HL-60 (cell line): Measurements from ENCODE around the gene GFOD1.

Experiments used
- DNase-seq, 2 experiments: peaks; one replicate each; pipeline ENCODE4 v3.0.0-alpha.2; 2010 to 2020; ENCODE audit warnings: low read depth in 1 of 2, low spot score in 1 of 2
- H3K27ac ChIP-seq: fragments of 250-450 bp; sonication (Bioruptor Pico); replicated peaks from 2 replicates; pipeline ENCODE4 v1.5.1; 2020; ENCODE audit warnings: mild to moderate bottlenecking, moderate library complexity
- H3K27me3 ChIP-seq: fragments of 250-450 bp; sonication (Bioruptor Pico); 2 replicates; pipeline ENCODE4 v1.5.1; 2021; ENCODE audit warnings: mild to moderate bottlenecking, moderate library complexity; ENCODE audit not compliant: insufficient read depth, poor library complexity, severe bottlenecking
- H3K4me3 ChIP-seq: replicated peaks from 2 replicates; pipeline ENCODE4 v1.5.1; 2011; ENCODE audit warnings: mild to moderate bottlenecking, control low read depth, low read length; ENCODE audit not compliant: insufficient read depth
- GABPA ChIP-seq: IDR thresholded peaks from 2 replicates; pipeline ENCODE4 v1.6.1; 2012; ENCODE audit warnings: low read depth
- POLR2AphosphoS5 ChIP-seq: IDR thresholded peaks from 2 replicates; pipeline ENCODE4 v1.6.1; 2012; ENCODE audit warnings: low read depth
- REST ChIP-seq: IDR thresholded peaks from 2 replicates; pipeline ENCODE4 v1.6.1; 2012; ENCODE audit warnings: low read depth; ENCODE audit not compliant: insufficient replicate concordance
- SPI1 ChIP-seq: IDR thresholded peaks from 2 replicates; pipeline ENCODE4 v1.6.1; 2012; ENCODE audit warnings: low read depth, mild to moderate bottlenecking, borderline replicate concordance
- TF ChIP-seq, protein P1 (sequence below): IDR thresholded peaks from one replicate; pipeline ENCODE4 v1.5.1; 2011; ENCODE audit warnings: low read length, control low read depth, inconsistent platforms; ENCODE audit not compliant: insufficient read depth

The GFOD1 gene

GRCh38 chr6:13359287-13359686 is 128.1 kb downstream of the GFOD1 start:
- Histone ChIP-seq H3K27ac (no peak overlapping the region), H3K4me3 (no peak overlapping the region), H3K27me3 (no peaks in the 10 kb centered on the region)
- no peak for DNase-seq
- TF ChIP-seq SPI1: no peak
- TF ChIP-seq, protein P1, sequence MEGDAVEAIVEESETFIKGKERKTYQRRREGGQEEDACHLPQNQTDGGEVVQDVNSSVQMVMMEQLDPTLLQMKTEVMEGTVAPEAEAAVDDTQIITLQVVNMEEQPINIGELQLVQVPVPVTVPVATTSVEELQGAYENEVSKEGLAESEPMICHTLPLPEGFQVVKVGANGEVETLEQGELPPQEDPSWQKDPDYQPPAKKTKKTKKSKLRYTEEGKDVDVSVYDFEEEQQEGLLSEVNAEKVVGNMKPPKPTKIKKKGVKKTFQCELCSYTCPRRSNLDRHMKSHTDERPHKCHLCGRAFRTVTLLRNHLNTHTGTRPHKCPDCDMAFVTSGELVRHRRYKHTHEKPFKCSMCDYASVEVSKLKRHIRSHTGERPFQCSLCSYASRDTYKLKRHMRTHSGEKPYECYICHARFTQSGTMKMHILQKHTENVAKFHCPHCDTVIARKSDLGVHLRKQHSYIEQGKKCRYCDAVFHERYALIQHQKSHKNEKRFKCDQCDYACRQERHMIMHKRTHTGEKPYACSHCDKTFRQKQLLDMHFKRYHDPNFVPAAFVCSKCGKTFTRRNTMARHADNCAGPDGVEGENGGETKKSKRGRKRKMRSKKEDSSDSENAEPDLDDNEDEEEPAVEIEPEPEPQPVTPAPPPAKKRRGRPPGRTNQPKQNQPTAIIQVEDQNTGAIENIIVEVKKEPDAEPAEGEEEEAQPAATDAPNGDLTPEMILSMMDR: no peak
- no peak for TF ChIP-seq REST

DNA sequence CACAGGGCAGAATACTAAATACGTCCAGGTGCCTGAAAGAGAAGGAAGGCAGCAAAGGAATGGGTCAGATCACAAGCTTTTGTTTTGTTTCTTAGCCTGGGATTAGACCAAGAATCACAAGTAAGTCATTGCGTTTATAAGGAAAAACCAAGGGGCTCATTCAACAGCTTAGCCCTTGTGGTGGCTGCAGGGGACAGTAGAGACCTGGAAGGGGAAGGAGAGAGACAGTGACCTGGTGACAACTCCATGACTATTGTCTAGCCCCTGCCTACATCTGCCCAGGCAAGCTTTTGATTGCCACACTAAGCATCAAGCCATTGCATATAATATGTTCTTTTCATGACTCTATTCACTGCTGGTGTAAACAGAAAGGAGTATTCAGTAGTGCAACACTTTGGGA is 128.9 kb downstream of the GFOD1 start:
- DNase-seq: no peak
- Histone ChIP-seq H3K4me3 (no peak overlapping the region), H3K27ac (no peak overlapping the region), H3K27me3 (no peaks in the 10 kb centered on the region)
- TF ChIP-seq, protein P1: no peak
- no peak for TF ChIP-seq GABPA
- no peak for TF ChIP-seq SPI1
- TF ChIP-seq POLR2AphosphoS5: no peak
- no peak for TF ChIP-seq REST

DNA sequence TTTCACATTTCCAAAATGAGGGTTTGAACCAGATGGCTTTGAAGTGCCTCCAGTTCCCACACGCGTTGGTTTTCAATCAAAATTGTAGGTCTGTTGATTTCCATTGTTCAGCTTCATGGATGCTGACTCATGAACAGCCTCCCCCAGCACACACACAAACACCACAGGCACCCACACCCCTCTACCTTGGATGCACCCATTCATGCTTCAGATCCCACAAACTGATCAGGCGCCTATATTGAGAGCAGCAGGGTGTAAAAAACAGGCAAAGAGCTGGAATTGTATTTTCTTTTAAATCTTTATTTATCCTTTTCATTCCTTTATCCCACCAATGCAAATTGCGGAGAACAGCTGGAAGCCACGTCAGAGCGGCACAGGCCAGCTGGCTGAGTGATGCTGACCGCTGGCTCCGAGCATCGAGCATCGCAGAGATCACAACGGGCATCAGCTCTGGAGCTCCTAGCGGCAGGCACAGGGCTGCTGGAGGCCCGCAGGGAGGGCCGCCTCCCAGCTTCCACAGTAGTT is 129.8 kb downstream of the GFOD1 start:
- Histone ChIP-seq H3K27me3 (no peaks in the 10 kb centered on the region), H3K27ac (no peak overlapping the region), H3K4me3 (no peak overlapping the region)
- no peak for DNase-seq
- TF ChIP-seq GABPA (no peak), SPI1 (no peak), REST (no peak), POLR2AphosphoS5 (no peak)
- TF ChIP-seq, protein P1: no peak
